ENCODE measurements around the gene PTPRD.
A peak's percentile ranks its signal among the peaks of the same experiment; 100 is the strongest.

Gene PTPRD

DNA sequence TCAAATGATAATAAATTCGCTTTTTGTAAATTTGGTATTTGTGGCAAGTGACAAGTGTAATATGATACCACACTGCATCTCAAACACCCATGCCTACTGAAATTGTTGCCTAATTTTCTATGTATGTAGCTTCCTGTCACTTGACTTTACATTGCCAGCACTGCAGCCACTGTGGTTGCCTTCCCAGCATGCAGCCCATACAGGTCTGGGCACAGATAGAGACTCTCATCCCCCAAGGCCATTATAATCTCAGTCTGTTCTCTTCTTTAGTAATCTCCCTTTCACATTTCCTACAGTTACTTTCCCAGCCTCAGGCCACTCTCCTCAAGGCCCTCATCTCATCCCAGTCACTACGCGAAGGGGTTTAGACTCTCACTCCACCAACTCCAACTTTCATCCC, 1200.6 kb downstream of the PTPRD start:
- Histone ChIP-seq H2AFZ (ENCODE audit: low read depth, low read length) (no peak overlapping the region), H3K36me3 (ENCODE audit: insufficient read depth, low read length) (no peaks in the 10 kb centered on the region), H3K4me1 (ENCODE audit: insufficient read depth, low read length) (no peaks in the 10 kb centered on the region), H3K27me3 (ENCODE audit: insufficient read depth, low read length) (no peaks in the 10 kb centered on the region), H3K4me3 (ENCODE audit: low read length) (no peak overlapping the region), H3K9me3 (ENCODE audit: low read length) (no peaks in the 10 kb centered on the region)

DNA sequence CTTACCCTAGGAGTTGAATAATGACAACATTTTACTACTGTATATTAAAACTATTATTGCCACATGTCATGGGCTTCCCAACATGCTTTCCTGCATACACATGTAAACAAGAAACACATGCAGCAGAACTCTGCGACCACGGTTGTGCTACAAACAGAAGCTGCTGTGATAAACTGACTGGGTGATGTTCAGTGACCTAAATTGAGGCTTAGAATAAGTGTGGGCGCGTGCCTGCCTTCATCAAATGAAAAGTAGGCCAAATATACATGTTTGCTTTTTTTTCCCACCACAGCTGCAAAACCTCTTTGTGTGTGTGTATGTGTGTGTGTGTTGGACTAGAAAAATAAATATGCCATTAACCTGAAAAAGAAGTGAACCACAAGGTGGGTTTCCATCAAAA, 1202.1 kb downstream of the PTPRD start:
- Histone ChIP-seq H3K9me3 (ENCODE audit: low read length) (no peaks in the 10 kb centered on the region), H2AFZ (ENCODE audit: low read depth, low read length) (no peak overlapping the region), H3K36me3 (ENCODE audit: insufficient read depth, low read length) (no peaks in the 10 kb centered on the region)

DNA sequence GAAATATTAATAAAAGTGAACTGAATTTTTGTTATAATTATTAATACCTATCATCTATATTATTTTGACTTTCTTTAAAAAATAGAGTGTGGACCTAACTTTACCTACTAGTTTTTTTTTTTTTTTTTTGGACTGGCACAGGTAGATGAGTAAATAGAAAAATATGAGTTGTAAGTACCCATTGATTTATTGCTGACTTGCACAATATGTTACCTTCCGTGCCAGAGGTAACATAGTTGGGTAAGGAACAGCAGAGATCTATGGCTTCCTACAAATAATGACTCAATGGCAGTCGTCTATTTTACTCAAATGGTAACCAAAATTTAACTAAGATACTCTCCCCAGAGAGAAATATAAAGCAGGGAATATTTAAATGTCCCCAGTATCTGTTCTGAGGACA, 1212.8 kb downstream of the PTPRD start:
- Histone ChIP-seq H3K4me3 (ENCODE audit: low read length) (no peak overlapping the region), H3K36me3 (ENCODE audit: insufficient read depth, low read length) (no peaks in the 10 kb centered on the region), H2AFZ (ENCODE audit: low read depth, low read length) (no peak overlapping the region), H3K27me3 (ENCODE audit: insufficient read depth, low read length) (no peaks in the 10 kb centered on the region), H3K4me1 (ENCODE audit: insufficient read depth, low read length) (no peaks in the 10 kb centered on the region), H3K9me3 (ENCODE audit: low read length) (no peaks in the 10 kb centered on the region)

More for the DNA sequence above, 1202.1 kb downstream of the PTPRD start:
- no peaks in the 10 kb centered on the region for H3K4me1 ChIP-seq (ENCODE audit: insufficient read depth, low read length)
- no peaks in the 10 kb centered on the region for H3K27me3 ChIP-seq (ENCODE audit: insufficient read depth, low read length)
- no peak overlapping the region for H3K4me3 ChIP-seq (ENCODE audit: low read length)

DNA sequence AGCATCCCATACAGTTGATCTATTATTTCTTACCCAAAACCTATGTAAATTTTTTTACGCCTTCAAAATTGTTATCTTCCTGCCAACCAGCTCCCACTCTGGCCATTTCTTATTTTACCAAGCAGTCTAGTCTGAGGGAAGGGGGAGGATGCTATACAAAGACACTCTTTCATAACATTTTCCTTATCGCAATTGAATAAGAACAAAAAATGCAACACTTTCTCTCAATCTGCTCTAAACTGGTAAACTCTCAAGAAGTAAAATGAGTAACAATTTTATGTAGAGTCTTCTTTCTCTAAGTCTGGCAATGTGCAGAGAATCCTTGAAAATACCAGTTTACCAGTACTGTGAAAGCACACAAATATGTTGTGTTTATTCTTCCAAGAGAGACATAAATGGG, 1216.3 kb downstream of the PTPRD start:
- H3K27me3 ChIP-seq (ENCODE audit: insufficient read depth, low read length), result no peaks in the 10 kb centered on the region
- no peak overlapping the region for H2AFZ ChIP-seq (ENCODE audit: low read depth, low read length)
- H3K4me3 ChIP-seq (ENCODE audit: low read length), result no peak overlapping the region

DNA sequence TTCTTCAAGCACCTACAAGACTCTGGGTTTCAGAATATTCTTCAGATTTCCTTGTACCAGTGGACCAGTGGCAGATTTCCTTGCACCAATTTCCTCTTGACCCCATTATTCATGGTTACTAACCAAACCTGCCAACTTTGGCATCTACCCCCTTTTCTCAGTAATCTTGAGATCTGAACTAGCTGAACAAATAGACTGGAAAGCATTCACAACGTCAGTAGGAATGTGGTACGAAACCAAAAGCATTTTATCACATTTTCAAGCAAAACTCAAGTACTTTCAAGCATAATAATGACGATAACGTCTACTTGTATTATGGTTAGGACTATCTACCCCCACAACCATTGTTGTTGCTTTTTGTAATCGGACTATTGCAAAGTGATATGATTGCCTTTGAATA, 1217.3 kb downstream of the PTPRD start:
- Histone ChIP-seq H3K36me3 (ENCODE audit: insufficient read depth, low read length) (no peaks in the 10 kb centered on the region), H3K4me1 (ENCODE audit: insufficient read depth, low read length) (no peaks in the 10 kb centered on the region), H3K27me3 (ENCODE audit: insufficient read depth, low read length) (no peaks in the 10 kb centered on the region), H3K9me3 (ENCODE audit: low read length) (no peaks in the 10 kb centered on the region), H2AFZ (ENCODE audit: low read depth, low read length) (no peak overlapping the region), H3K4me3 (ENCODE audit: low read length) (no peak overlapping the region)

More for the DNA sequence above, 1216.3 kb downstream of the PTPRD start:
- Histone ChIP-seq H3K9me3 (ENCODE audit: low read length) (no peaks in the 10 kb centered on the region), H3K36me3 (ENCODE audit: insufficient read depth, low read length) (no peaks in the 10 kb centered on the region), H3K4me1 (ENCODE audit: insufficient read depth, low read length) (no peaks in the 10 kb centered on the region)

DNA sequence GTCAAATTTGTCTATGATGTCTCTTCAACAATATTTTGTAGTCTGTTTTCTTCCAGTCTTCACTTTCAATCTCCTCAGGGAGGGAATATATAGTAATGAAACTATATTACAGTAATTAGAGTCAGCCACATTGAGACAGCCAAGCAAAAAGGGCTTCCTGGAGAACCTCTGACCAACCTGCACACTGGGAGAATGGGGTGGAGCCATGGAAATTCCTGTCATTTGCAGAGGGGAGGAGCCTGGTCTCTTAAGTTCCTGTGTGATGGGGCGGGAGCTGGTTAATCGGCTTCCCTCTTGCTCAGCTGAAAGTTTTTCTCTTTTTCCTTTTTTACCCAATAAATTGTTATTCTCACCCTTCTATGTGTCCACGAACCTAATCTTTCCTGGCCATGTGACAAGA, 1220.0 kb downstream of the PTPRD start:
- Histone ChIP-seq H2AFZ (ENCODE audit: low read depth, low read length) (no peak overlapping the region), H3K27me3 (ENCODE audit: insufficient read depth, low read length) (no peaks in the 10 kb centered on the region), H3K4me1 (ENCODE audit: insufficient read depth, low read length) (no peaks in the 10 kb centered on the region), H3K36me3 (ENCODE audit: insufficient read depth, low read length) (no peaks in the 10 kb centered on the region), H3K9me3 (ENCODE audit: low read length) (no peaks in the 10 kb centered on the region), H3K4me3 (ENCODE audit: low read length) (no peak overlapping the region)

DNA sequence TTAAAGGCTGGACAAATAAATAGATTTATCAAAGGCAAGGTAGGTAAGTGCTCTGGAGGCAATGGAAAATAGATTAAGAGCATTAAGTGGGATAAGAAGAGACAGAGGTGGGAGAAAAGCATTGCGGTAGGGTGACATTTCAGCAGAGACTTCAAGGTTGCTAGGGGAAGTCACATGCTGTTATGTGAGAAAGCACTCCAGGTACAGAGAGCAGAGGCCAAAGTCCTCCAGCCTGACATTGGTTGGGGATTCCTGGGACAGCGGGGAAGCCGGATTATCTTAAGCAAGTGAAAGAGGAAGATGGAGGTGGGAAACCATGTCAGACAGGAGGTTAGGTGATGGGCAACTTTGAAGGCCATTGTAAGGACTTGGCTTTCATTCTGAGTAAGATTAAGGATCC, 1222.9 kb downstream of the PTPRD start:
- Histone ChIP-seq H3K4me1 (ENCODE audit: insufficient read depth, low read length) (no peaks in the 10 kb centered on the region), H3K27me3 (ENCODE audit: insufficient read depth, low read length) (no peaks in the 10 kb centered on the region), H3K36me3 (ENCODE audit: insufficient read depth, low read length) (no peaks in the 10 kb centered on the region), H3K9me3 (ENCODE audit: low read length) (no peaks in the 10 kb centered on the region), H2AFZ (ENCODE audit: low read depth, low read length) (no peak overlapping the region), H3K4me3 (ENCODE audit: low read length) (no peak overlapping the region)

DNA sequence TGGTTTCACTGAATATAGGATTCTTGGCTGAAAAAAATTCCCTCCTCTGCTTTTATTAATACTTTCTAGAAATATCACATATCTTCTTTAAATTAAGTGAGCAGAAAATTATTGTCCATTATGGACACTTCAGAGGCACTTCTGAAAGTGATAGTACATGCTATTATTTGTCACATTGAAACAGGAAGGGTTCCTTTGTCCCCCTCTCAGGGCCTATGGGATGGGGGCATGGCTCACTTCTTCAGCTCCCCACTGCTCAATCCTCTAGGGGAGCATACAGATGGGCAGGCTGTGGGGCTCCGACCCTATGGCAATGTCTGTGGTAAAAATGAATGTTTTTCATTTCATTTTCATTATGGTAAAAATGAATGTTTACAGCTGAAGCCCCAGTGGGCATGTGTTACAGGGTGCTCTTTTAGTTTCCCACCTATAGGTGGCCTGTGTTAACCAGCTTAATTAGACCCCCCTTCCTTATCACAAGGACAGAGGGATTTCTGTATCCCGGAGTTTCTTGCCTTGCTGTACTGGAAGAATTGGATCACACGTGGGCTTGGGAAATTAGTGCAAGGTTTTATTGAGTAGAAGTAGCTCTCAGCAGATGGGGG, 1225.2 kb downstream of the PTPRD start:
- Histone ChIP-seq H3K27me3 (ENCODE audit: insufficient read depth, low read length) (no peaks in the 10 kb centered on the region), H3K9me3 (ENCODE audit: low read length) (no peaks in the 10 kb centered on the region), H3K4me3 (ENCODE audit: low read length) (no peak overlapping the region), H2AFZ (ENCODE audit: low read depth, low read length) (no peak overlapping the region), H3K4me1 (ENCODE audit: insufficient read depth, low read length) (no peaks in the 10 kb centered on the region), H3K36me3 (ENCODE audit: insufficient read depth, low read length) (no peaks in the 10 kb centered on the region)

DNA sequence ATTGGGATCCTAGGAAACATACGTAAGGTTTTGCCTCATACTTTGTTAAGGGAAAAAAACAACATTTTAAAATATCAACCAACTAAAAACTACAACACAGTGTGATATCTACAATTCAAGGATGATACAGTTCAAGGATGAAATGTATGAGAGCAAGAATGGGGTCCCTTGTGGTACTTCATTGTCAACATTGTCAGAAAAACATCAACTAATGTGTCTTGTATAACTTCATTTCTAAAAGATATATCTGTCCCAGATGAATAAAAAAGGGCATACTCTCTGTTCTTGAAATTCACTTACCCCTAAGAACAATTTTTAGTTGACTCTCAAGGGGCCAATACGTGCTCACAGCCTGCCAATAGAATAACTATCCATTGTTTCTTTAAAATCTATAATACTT, 1250.5 kb downstream of the PTPRD start:
- Histone ChIP-seq H3K4me1 (ENCODE audit: insufficient read depth, low read length) (no peaks in the 10 kb centered on the region), H3K27me3 (ENCODE audit: insufficient read depth, low read length) (no peaks in the 10 kb centered on the region), H3K4me3 (ENCODE audit: low read length) (no peak overlapping the region), H3K9me3 (ENCODE audit: low read length) (no peaks in the 10 kb centered on the region), H2AFZ (ENCODE audit: low read depth, low read length) (no peak overlapping the region), H3K36me3 (ENCODE audit: insufficient read depth, low read length) (no peaks in the 10 kb centered on the region)

DNA sequence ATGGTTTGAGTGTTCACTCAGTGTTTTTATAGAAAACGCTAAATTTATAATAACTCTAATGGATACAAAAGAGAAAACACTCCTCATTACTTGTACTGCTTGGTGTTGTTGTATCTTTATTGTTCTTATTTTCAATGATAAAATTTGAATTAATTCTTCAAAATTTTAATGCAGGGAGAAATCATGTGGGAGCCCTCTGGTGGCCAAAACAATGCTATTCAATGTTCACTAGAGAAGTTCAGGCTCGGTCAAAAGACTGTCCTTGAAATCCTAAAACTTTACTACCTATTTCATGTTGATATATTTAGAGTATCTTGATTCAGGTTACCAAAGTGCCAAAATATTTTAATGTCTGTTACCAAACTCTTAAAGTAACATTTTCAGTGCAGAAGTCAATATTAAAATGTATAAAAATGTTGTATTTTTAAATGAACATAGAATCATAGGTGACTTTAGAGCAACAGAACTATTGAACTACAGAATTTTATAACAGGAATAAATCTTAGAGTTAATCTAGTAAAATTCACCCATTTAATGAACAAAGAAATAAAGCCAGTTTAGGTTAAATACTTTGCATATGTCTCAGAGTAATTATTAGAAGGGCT, 1259.8 kb downstream of the PTPRD start:
- H3K36me3 ChIP-seq (ENCODE audit: insufficient read depth, low read length), result no peaks in the 10 kb centered on the region
- no peaks in the 10 kb centered on the region for H3K4me1 ChIP-seq (ENCODE audit: insufficient read depth, low read length)

DNA sequence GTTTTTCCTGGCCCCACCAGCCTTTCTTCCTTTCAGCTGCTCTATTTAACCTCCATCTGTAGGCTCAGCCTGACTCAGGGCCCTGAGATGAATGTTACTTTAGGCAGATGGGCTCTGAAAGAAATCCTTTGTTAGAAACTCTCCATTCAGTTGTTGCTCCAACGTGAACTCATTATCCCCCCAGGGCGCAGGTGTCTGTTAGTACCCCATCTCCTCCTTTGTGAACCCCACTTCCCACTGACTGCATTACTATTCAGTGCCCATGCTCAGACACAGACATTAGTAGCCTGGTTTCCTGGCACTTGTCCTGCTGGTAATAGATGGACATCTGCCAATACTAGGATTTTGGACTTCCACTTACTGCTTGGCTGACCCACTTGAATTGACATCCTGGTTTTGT, 1271.6 kb downstream of the PTPRD start:
- Histone ChIP-seq H3K9me3 (ENCODE audit: low read length) (no peaks in the 10 kb centered on the region), H3K27me3 (ENCODE audit: insufficient read depth, low read length) (no peaks in the 10 kb centered on the region), H2AFZ (ENCODE audit: low read depth, low read length) (no peak overlapping the region), H3K36me3 (ENCODE audit: insufficient read depth, low read length) (no peaks in the 10 kb centered on the region), H3K4me1 (ENCODE audit: insufficient read depth, low read length) (peaks cover 10% of the 10 kb centered on the region), H3K4me3 (ENCODE audit: low read length) (no peak overlapping the region)

More for the DNA sequence above, 1259.8 kb downstream of the PTPRD start:
- no peaks in the 10 kb centered on the region for H3K27me3 ChIP-seq (ENCODE audit: insufficient read depth, low read length)
- H3K9me3 ChIP-seq (ENCODE audit: low read length), result no peaks in the 10 kb centered on the region
- H3K4me3 ChIP-seq (ENCODE audit: low read length), result no peak overlapping the region
- no peak overlapping the region for H2AFZ ChIP-seq (ENCODE audit: low read depth, low read length)

DNA sequence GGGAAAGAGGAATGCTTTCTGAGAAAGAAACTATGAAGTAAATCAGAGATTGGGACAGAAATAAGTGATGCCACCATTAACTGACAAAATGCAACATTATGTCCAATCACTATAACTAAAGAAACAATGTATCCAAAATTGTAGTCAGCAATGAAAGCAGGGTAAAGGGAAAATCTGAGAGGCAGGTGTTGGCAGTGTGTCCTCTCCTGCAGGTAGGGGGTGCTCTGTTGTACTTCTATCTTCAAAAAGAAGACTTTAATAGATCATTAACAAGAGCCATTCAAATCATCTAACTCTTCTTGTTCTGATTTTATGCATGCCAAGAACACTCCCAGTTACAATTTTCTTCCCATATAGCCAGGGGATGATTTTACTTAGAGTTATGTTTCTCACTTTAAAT, 1275.7 kb downstream of the PTPRD start:
- Histone ChIP-seq H3K27me3 (ENCODE audit: insufficient read depth, low read length) (no peaks in the 10 kb centered on the region), H2AFZ (ENCODE audit: low read depth, low read length) (no peak overlapping the region), H3K9me3 (ENCODE audit: low read length) (no peaks in the 10 kb centered on the region), H3K36me3 (ENCODE audit: insufficient read depth, low read length) (no peaks in the 10 kb centered on the region), H3K4me3 (ENCODE audit: low read length) (no peak overlapping the region), H3K4me1 (ENCODE audit: insufficient read depth, low read length) (peaks cover 11% of the 10 kb centered on the region)

DNA sequence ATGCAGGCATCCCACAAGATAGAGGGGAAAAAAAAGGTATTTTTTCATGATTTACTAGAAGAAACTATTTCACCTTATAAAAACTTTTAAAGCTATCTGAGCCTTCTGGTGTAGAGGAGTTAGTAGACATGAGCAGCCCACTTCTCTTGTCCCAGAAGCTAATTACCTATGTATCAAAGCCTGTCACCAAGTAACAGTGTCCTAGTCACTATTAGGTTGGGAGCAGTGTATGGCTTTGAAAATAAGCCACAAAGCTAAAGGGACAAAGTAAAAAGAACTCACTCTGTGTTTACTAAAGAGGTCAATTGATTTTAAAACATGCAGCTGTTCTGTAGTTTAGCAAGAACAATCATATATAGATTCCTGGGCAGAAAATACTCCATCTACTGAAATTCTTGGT, 1286.1 kb downstream of the PTPRD start:
- Histone ChIP-seq H2AFZ (ENCODE audit: low read depth, low read length) (no peak overlapping the region), H3K36me3 (ENCODE audit: insufficient read depth, low read length) (no peaks in the 10 kb centered on the region), H3K9me3 (ENCODE audit: low read length) (no peaks in the 10 kb centered on the region), H3K4me3 (ENCODE audit: low read length) (no peak overlapping the region), H3K4me1 (ENCODE audit: insufficient read depth, low read length) (peaks cover 5% of the 10 kb centered on the region), H3K27me3 (ENCODE audit: insufficient read depth, low read length) (no peaks in the 10 kb centered on the region)

DNA sequence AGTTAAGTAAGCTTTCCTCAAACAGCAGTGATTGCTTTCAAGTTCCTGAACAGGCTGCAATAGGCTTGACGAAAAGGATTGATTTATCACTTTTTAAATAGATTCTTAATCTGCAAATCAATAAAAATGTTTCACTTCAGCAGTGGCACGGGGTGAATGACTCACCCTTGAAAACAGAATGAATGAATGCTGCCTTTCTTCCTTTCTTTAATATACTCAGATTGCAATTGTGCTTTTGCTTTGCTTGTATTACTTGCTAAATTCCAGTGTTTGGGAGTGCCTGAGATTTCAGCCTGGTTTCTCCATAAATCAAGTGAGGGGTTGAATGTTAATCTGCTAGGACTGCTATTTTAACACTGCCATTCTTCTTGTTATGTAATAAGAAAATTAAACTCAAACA, 1293.8 kb downstream of the PTPRD start:
- no peaks in the 10 kb centered on the region for H3K9me3 ChIP-seq (ENCODE audit: low read length)
- H2AFZ ChIP-seq (ENCODE audit: low read depth, low read length), result peak overlapping the region; percentile 61
- H3K4me3 ChIP-seq (ENCODE audit: low read length), result no peak overlapping the region
- H3K36me3 ChIP-seq (ENCODE audit: insufficient read depth, low read length), result no peaks in the 10 kb centered on the region
- H3K27me3 ChIP-seq (ENCODE audit: insufficient read depth, low read length), result no peaks in the 10 kb centered on the region
- peaks cover 6% of the 10 kb centered on the region for H3K4me1 ChIP-seq (ENCODE audit: insufficient read depth, low read length)
